GM21786 (cell line): ENCODE measurements around the gene CAMSAP1.
"Not testable (repeated sequence)": the region's sequence is repeated elsewhere in the genome, so short reads cannot be mapped to it uniquely, and the experiment has no call there.

Source experiments
- ATAC-seq: cut with Tn5 transposase; IDR thresholded peaks from one replicate; pipeline ENCODE4 v1.9.1; 2021; ENCODE audit not compliant: unreplicated experiment

The CAMSAP1 gene

GRCh38 chr9:135920973-135921585 is 13.7 kb upstream of the CAMSAP1 start:
- no peak for ATAC-seq

GRCh38 chr9:135920256-135920930 is 13.0 kb upstream of the CAMSAP1 start:
- ATAC-seq = no peak

DNA sequence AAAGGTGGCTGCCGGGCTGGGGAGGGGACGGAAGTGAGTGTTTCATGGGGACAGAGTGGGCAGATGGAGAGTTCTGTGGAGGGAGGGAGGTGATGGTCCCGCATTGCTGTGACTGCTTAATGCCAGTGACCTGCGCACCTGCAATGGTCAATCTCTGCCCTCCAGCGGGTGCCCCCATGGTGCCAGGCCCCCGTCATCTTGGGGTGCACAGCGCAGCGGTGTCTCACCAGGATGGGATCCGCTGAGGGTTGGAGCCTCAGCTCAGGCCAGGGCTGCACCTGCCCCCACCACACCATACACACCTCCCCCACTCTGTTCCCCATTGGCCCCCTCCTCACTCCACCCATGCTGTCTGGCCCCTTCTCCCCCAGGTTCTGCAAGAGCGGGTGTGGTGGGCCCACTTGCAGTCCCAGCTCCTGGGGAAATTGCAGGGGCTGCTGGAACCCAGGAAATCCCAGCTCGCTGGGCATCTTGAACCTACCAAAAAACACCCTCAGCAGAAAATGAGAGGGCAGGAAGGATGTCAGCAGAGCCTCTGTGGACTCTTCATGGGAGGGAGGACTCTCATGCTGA is 12.1 kb upstream of the CAMSAP1 start:
- ATAC-seq = no peak

DNA sequence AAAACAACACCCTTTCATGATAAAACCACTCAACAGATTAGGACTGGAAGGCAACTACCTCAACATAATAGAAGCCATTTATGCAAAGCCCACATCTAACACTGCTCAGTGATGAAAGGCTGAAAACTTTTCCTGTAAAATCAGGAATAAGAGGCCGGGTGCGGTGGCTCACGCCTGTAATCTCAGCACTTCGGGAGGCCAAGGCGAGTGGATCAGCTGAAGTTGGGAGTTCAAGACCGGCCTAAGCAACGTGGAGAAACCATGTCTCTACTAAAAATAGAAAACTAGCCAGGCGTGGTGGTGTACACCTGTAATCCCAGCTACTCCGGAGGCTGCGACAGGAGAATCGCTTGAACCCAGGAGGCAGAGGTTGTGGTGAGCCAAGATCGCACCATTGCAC is 8.9 kb upstream of the CAMSAP1 start:
- not testable (repeated sequence) for ATAC-seq

DNA sequence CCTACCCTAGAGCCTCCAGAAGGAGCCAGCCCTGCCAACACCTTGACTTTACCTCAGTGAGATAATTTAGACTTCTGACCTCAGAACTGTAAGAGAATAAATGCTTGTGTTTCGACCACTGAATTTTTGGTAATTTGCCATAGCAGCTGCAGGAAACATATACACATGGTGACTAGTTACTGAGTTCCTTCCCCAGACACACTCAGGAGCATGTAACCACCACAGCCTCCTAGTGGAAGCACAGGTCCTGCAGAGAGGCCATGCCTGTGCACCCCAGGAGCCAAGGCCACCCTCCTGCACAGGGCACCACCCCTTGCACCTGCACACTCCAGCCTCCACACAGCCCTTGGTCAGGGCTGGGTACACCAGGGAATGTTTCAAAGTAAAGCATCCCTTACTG is 7.6 kb upstream of the CAMSAP1 start:
- ATAC-seq = no peak

GRCh38 chr9:135911233-135911632 is 3.9 kb upstream of the CAMSAP1 start:
- not testable (repeated sequence) for ATAC-seq

DNA sequence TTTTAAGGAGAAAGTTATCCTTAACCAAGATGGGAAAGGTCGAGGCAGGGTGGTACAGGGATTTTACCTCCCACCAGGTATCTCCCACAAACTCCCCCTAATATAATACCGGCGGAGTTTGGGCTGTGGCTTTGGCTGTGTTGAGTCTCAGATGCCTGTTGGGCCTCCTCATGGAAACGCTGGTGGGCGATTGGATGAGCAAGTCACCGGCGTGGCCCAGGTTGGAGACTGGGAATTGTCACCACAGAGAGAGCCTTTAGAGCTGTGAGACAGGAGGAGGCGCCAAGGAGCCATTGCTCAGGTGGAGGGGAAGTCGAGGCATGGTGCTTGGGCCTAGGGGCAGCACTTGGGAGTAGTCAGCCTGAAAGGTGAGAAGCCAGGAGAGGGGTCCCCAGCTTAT is 3.4 kb upstream of the CAMSAP1 start:
- ATAC-seq = no peak

DNA sequence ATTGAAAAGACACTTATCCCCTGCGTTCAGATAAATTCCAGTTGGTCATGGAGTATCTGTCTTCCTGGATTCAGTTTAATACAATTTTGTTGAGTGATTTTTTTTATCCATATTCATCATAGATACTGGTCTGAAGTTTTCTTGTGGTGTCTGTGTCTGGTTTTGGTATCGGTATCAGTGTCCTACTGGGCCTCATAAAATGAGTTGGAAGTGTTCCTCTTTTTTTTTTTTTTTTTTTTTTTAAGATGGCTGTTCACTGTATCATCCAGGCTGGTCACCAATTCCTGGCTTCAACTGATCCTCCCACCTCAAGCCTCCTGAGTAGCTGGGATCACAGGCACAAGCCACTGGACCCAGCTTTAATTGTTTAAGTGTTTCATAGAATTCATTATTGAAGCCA is 2.9 kb upstream of the CAMSAP1 start:
- ATAC-seq = no peak

GRCh38 chr9:135909371-135909770 is 2.0 kb upstream of the CAMSAP1 start:
- no peak for ATAC-seq

DNA sequence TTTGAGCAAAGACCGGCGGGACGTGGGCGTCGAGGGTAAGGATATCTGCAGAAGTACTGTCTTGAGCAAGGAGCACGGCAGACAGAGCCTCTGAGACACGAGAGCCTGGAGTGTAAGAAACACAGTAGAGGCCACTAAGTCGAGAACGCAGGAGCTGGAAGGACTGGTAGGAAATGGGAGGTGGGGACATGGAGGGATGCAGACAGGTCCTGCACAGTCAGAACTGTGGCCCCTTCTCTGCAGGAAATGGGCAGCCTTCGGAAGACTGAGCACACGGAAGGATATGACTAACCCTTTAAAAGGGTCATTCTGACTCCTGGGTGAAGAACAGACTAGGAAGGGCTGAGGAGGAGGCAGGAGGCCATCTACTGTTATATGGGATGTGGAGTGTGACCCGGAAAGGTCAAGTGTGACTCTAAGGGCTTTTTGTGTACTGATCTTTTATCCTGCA is 1.4 kb upstream of the CAMSAP1 start:
- no peak for ATAC-seq

DNA sequence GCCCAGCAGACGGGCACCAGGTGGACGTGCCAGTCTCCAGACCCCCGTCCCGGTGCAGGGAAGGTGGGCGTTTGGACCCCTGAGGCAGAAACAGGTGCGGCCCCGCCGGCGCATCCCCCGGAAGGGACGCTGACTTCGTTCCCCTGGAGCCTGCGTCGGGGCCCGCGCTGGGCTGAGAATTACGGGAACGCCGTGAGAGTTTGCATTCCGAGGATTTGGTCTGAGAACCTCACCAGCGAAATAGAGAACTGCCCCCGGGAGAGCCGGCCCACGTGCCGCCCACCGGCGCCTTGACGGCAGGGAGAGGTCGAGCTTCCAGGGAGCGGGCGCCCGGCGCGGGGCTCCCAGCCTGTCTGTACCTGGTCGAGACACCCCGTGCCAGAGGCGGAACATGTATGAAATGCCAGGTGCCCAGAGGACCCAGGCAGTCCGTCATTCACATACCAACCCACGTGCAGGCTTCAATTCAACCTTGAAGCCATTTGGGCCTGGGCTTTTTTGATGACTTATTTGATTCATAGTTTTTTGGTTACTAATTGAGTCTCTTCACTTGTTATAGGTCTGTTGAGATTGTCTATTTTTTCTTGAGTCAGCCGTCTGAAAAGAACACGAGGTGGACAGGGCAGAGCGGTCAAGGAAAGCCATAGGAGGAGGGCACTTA is 877 bp upstream of the CAMSAP1 start:
- no peak for ATAC-seq

DNA sequence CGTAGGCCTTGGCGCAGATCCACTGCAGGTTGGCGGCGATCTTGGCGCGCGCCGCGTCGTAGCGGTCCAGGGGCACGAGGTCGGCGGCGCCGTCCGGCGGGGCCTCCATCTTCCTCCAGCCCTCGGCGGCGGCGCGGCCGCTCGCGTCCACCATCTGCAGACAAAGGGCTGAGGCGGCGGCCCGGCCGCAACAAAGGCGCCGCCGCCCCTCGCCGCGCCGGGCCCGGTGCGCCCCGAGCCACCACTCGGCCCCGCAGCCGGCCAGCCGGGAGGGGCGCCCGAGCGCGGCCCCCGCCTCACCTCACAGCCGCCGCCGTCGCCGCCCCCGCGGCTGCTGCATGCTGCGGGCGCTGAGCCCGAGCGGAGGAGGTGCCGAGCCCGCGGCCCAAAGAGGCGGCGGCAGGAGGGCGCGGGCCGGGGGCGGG is 328 bp downstream of the CAMSAP1 start:
- ATAC-seq = peak; percentile 17

GRCh38 chr9:135906291-135907005 is 898 bp downstream of the CAMSAP1 start:
- peak; percentile 10 for ATAC-seq

DNA sequence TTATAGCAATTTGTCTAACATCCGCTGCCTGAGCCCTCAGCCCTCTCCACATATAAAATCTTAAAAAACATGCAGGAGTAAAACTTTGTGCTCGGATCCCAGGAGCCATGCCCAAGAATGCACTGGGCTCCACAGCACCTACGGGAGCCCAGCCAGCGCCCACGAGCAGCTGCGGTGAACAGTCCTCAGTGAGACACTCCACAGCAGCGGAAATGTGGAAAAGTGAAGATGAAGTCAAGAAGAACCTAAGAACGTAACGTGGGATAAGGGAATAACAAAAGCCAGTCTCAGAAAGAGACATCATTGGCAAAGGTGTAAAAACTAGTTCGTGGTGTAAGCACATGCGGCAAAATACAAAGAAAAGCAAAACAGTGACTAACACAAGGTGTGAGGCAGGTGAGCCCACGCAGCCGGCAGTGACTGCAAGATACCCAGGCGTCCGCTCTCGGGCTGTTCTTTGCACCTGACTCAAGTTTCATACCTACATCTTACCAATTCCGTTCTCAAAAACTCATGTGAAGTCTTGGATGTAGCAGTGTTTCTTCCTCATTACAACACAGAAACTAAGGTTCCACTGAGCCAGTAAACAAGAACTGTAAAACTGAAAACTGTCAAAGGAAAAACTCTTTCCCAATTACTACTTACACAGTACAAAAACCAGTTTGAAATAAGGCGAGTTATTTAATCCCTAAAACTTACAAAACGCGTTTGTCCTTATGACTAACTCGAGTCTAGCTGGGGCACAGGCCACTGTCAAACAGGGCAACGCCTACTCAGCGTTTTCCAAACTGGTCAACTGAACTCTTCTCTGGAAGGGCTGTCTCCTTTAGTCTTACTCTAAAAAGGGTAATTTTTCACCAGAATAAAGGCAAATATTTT is 1.7 kb downstream of the CAMSAP1 start:
- ATAC-seq = no peak

GRCh38 chr9:135903786-135904520 is 3.4 kb downstream of the CAMSAP1 start:
- no peak for ATAC-seq

DNA sequence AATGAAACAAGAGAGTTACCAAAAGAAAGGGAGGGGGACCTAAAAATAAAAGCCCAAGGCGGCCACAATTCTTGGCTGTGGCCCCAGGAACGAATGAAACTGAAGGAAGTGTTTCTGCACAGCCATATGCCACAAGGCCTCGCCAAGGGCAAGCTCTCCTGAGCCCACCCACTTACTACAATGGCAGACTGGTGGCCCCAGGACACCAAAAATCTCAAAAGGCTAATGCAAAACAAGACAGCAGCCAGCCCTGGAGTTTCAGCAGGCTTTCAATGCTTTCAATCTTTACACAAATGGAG is 4.0 kb downstream of the CAMSAP1 start:
- no peak for ATAC-seq

- ATAC-seq = no peak
Measured at GRCh38 chr9:135902655-135903357, 4.5 kb downstream of the CAMSAP1 start.

DNA sequence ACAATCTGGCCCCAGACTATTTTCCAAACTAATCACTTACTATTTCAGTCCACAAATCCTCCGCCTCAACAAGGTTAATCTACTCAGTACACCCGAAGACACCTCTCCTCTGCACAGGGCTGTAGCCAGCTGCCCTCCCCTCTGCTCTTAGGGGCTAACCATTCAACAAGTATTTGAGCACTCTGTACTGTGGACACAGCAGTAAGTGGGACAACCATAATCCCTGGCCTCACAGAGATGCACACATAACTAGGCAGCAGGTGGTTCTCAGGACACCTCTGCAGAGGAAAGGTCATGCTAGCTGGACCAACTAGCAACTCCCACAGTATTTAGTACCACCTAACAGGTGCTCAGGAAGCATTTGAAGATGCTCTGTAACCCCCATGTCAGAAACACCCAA is 5.5 kb downstream of the CAMSAP1 start:
- ATAC-seq = no peak

- ATAC-seq = no peak
Measured at GRCh38 chr9:135901031-135901758, 6.2 kb downstream of the CAMSAP1 start.
